H9 (cell line): ENCODE measurements around the gene PKIB. TPM values are rescaled to one million over a fixed set of nuclear protein-coding genes. Genes with fewer than 3 reads are reported as not detected.

Source experiments
- DNase-seq: peaks from one replicate; pipeline ENCODE4 v3.0.0-alpha.2; 2017
- H2AFZ ChIP-seq: one replicate; pipeline ENCODE4 v1.6.1; 2013; ENCODE audit warnings: mild to moderate bottlenecking, low read length, control low read depth, moderate library complexity
- H2AK5ac ChIP-seq: 2 replicates; pipeline ENCODE4 v1.6.1; 2013; ENCODE audit warnings: low read length, control low read depth, mixed read lengths; ENCODE audit not compliant: insufficient read length
- H2BK120ac ChIP-seq: one replicate; pipeline ENCODE4 v1.6.1; 2013; ENCODE audit warnings: low read depth, mild to moderate bottlenecking, low read length, control low read depth, inconsistent platforms; ENCODE audit not compliant: poor library complexity, severe bottlenecking
- H2BK12ac ChIP-seq: 2 replicates; pipeline ENCODE4 v1.6.1; 2013; ENCODE audit warnings: low read length, control low read depth, mixed read lengths, low read depth; ENCODE audit not compliant: insufficient read length
- H2BK15ac ChIP-seq: 2 replicates; pipeline ENCODE4 v1.6.1; 2013; ENCODE audit warnings: low read depth, low read length, control low read depth
- H2BK20ac ChIP-seq: one replicate; pipeline ENCODE4 v1.6.1; 2013; ENCODE audit warnings: low read depth, mild to moderate bottlenecking, low read length, control low read depth, inconsistent platforms; ENCODE audit not compliant: poor library complexity, severe bottlenecking
- H2BK5ac ChIP-seq: 2 replicates; pipeline ENCODE4 v1.6.1; 2013; ENCODE audit warnings: low read length, control low read depth, mixed read lengths; ENCODE audit not compliant: insufficient read length
- H3K14ac ChIP-seq: 2 replicates; pipeline ENCODE4 v1.6.1; 2013; ENCODE audit warnings: low read length, control low read depth; ENCODE audit not compliant: insufficient read depth
- H3K18ac ChIP-seq: 2 replicates; pipeline ENCODE4 v1.6.1; 2013; ENCODE audit warnings: low read depth, mild to moderate bottlenecking, mixed read lengths, low read length, control low read depth; ENCODE audit not compliant: insufficient read length
- H3K23ac ChIP-seq: 2 replicates; pipeline ENCODE4 v1.6.1; 2013; ENCODE audit warnings: low read length, control low read depth, mixed read lengths, low read depth; ENCODE audit not compliant: insufficient read length
- H3K23me2 ChIP-seq: 2 replicates; pipeline ENCODE4 v1.6.1; 2013; ENCODE audit warnings: low read depth, mild to moderate bottlenecking, mixed read lengths, low read length, control low read depth; ENCODE audit not compliant: insufficient read length, poor library complexity, severe bottlenecking
- H3K27ac ChIP-seq: 2 replicates; pipeline ENCODE4 v1.5.1; 2013; ENCODE audit warnings: low read length, control low read depth, mixed read lengths, low read depth; ENCODE audit not compliant: insufficient read length
- H3K27me3 ChIP-seq: 2 replicates; pipeline ENCODE4 v1.6.1; 2013; ENCODE audit warnings: low read length, control low read depth, inconsistent platforms; ENCODE audit not compliant: insufficient read depth
- H3K4ac ChIP-seq: 2 replicates; pipeline ENCODE4 v1.6.1; 2013; ENCODE audit warnings: low read depth, mild to moderate bottlenecking, control low read depth, inconsistent platforms, low read length, moderate library complexity
- H3K4me1 ChIP-seq: 2 replicates; pipeline ENCODE4 v1.6.1; 2013; ENCODE audit warnings: low read length, control low read depth, inconsistent platforms; ENCODE audit not compliant: insufficient read depth
- H3K4me2 ChIP-seq: 2 replicates; pipeline ENCODE4 v1.6.1; 2013; ENCODE audit warnings: low read length, control low read depth, mixed read lengths; ENCODE audit not compliant: insufficient read length, insufficient read depth
- H3K56ac ChIP-seq: 2 replicates; pipeline ENCODE4 v1.6.1; 2013; ENCODE audit warnings: low read depth, mild to moderate bottlenecking, mixed read lengths, low read length, control low read depth; ENCODE audit not compliant: insufficient read length
- H3K79me1 ChIP-seq: 2 replicates; pipeline ENCODE4 v1.6.1; 2013; ENCODE audit warnings: low read depth, mild to moderate bottlenecking, moderate library complexity, low read length, control low read depth, inconsistent platforms; ENCODE audit not compliant: insufficient read depth, poor library complexity, severe bottlenecking
- H3K79me2 ChIP-seq: 2 replicates; pipeline ENCODE4 v1.6.1; 2013; ENCODE audit warnings: low read length, control low read depth, inconsistent platforms; ENCODE audit not compliant: insufficient read depth
- H3K9ac ChIP-seq: 2 replicates; pipeline ENCODE4 v1.6.1; 2013; ENCODE audit warnings: low read length, control low read depth, mixed read lengths; ENCODE audit not compliant: insufficient read length; ENCODE audit errors: extremely low read depth
- H3K9me3 ChIP-seq: one replicate; pipeline ENCODE4 v1.6.1; 2013; ENCODE audit warnings: low read depth, low read length, inconsistent platforms; ENCODE audit not compliant: control insufficient read depth
- H3T11ph ChIP-seq: one replicate; pipeline ENCODE4 v1.6.1; 2013; ENCODE audit warnings: mild to moderate bottlenecking, low read length, control low read depth, inconsistent platforms
- H4K20me1 ChIP-seq: one replicate; pipeline ENCODE4 v1.6.1; 2013; ENCODE audit not compliant: control insufficient read depth, insufficient read length, insufficient read depth
- H4K5ac ChIP-seq: 2 replicates; pipeline ENCODE4 v1.6.1; 2013; ENCODE audit warnings: low read depth, mild to moderate bottlenecking, mixed read lengths, low read length, control low read depth; ENCODE audit not compliant: insufficient read length
- H4K8ac ChIP-seq: replicated peaks from 2 replicates; pipeline ENCODE4 v1.6.1; 2013; ENCODE audit warnings: low read length, control low read depth, mixed read lengths, low read depth; ENCODE audit not compliant: insufficient read length
- H4K91ac ChIP-seq: 2 replicates; pipeline ENCODE4 v1.6.1; 2013; ENCODE audit warnings: low read depth, mild to moderate bottlenecking, moderate library complexity, mixed read lengths, low read length, control low read depth; ENCODE audit not compliant: insufficient read length
- H3K27ac Mint-ChIP-seq, 3 experiments: 2 replicates in 2 of 3; 3 replicates in 1 of 3; pipeline ENCODE4 v1.8.0; 2020 to 2021; ENCODE audit warnings: mixed read lengths in 3 of 3, mild to moderate bottlenecking in 1 of 3, moderate library complexity in 1 of 3
- H3K27me3 Mint-ChIP-seq: 2 replicates; pipeline ENCODE4 v1.8.0; 2021; ENCODE audit warnings: low read depth, mild to moderate bottlenecking, moderate library complexity, mixed read lengths
- H3K36me3 Mint-ChIP-seq, 3 experiments: 2 replicates in 2 of 3; 3 replicates in 1 of 3; pipeline ENCODE4 v1.8.0; 2020 to 2021; ENCODE audit warnings: low read depth in 3 of 3, mixed read lengths in 3 of 3; ENCODE audit not compliant: insufficient read depth in 1 of 3
- H3K4me1 Mint-ChIP-seq, 2 experiments: 2 replicates each; pipeline ENCODE4 v1.8.0; 2020; ENCODE audit warnings: mixed read lengths in 2 of 2
- H3K4me3 Mint-ChIP-seq, 2 experiments: 2 replicates in 1 of 2; 3 replicates in 1 of 2; pipeline ENCODE4 v1.8.0; 2020 to 2021; ENCODE audit warnings: mild to moderate bottlenecking in 2 of 2, mixed read lengths in 2 of 2, moderate library complexity in 1 of 2
- H3K9me3 Mint-ChIP-seq, 2 experiments: 2 replicates in 1 of 2; 3 replicates in 1 of 2; pipeline ENCODE4 v1.8.0; 2020; ENCODE audit warnings: mild to moderate bottlenecking in 2 of 2, mixed read lengths in 2 of 2, moderate library complexity in 1 of 2
- CTCF ChIP-seq: fragments of 200-600 bp; sonication (generic); conservative IDR thresholded peaks from 3 replicates; pipeline ENCODE4 v1.8.0; 2021; ENCODE audit warnings: antibody characterized with exemption, mild to moderate bottlenecking
- WGBS: extraction: QIAGEN DNeasy Blood & Tissue Kit; methylation state at CpG from one replicate; pipeline ENCODE4 v1.1.7; 2013; ENCODE audit warnings: missing lambda C conversion rate, low lambda C conversion rate, mixed read lengths; ENCODE audit not compliant: insufficient read length; ENCODE audit errors: extremely low coverage; 5-methylcytosine and 5-hydroxymethylcytosine counted together
- total RNA-seq: library from RNA; stranded (reverse); gene quantifications from 2 replicates; pipeline ENCODE4 v1.2.1, GENCODE V29; 2021

The PKIB gene
- total RNA-seq, 1 experiment from 2014 or later, result 46.5 TPM

GRCh38 chr6:122754191-122754731, 144.1 kb downstream of the PKIB start:
- no peak overlapping the region for H2AFZ ChIP-seq
- H3K23ac ChIP-seq, result no peak overlapping the region
- Mint-ChIP-seq H3K27ac (no peak overlapping the region), H3K9me3 (peaks cover 3 to 6% of the 10 kb centered on the region in 2 experiments), H3K36me3 (peaks cover 0 to 6% (median 3%) of the 10 kb centered on the region in 3 experiments; a peak in 3 of 7 replicates), H3K4me3 (no peak overlapping the region), H3K27me3 (peaks cover 13% of the 10 kb centered on the region), H3K4me1 (peaks cover 29 to 38% of the 10 kb centered on the region in 2 experiments)
- H2BK15ac ChIP-seq, result no peak overlapping the region
- H3K14ac ChIP-seq, result no peak overlapping the region
- H3T11ph ChIP-seq, result no peak overlapping the region
- no peak overlapping the region for H2BK5ac ChIP-seq
- H2BK20ac ChIP-seq, result no peak overlapping the region
- TF ChIP-seq CTCF, result no peak
- H4K91ac ChIP-seq, result no peak overlapping the region
- no peak for DNase-seq
- H3K4ac ChIP-seq, result no peak overlapping the region
- H2BK12ac ChIP-seq, result no peak overlapping the region
- H3K4me2 ChIP-seq, result no peak overlapping the region
- no peak overlapping the region for H4K8ac ChIP-seq
- no peaks in the 10 kb centered on the region for H3K79me1 ChIP-seq
- H4K20me1 ChIP-seq, result no peaks in the 10 kb centered on the region
- H4K5ac ChIP-seq, result no peak overlapping the region
- H3K23me2 ChIP-seq, result no peaks in the 10 kb centered on the region
- H3K4me1 ChIP-seq, result peaks cover 4% of the 10 kb centered on the region; the same call in 1 of the 2 replicates
- no peaks in the 10 kb centered on the region for H3K79me2 ChIP-seq
- no CpG with 5 or more reads among the region's 5 CpGs for WGBS
- no peak overlapping the region for H2BK120ac ChIP-seq
- no peak overlapping the region for H3K56ac ChIP-seq
- no peak overlapping the region for H3K18ac ChIP-seq
- H3K27ac ChIP-seq, result no peak overlapping the region
- peaks cover 3% of the 10 kb centered on the region; the same call in 1 of the 2 replicates for H3K27me3 ChIP-seq
- H3K9ac ChIP-seq, result no peak overlapping the region
- H3K9me3 ChIP-seq, result no peaks in the 10 kb centered on the region
- H2AK5ac ChIP-seq, result no peak overlapping the region
